ENCODE results near the gene NEURL4.

Gene NEURL4

GRCh38 chr17:7306911-7307685 lies 22.0 kb downstream of the NEURL4 start, which contains the start of gene EIF5A:
TSS of gene EIF5A (plus strand) at chr17:7307628. CDS start at chr17:7309636, 2,008 bp downstream.
- in situ Hi-C loops (cut with HindIII; ENCODE audit: low sequenced_read_pairs) = no loop called here

GRCh38 chr17:7304179-7304578 lies 25.0 kb downstream of the NEURL4 start:
- in situ Hi-C loops (cut with HindIII; ENCODE audit: low sequenced_read_pairs) = loop anchor here (5.0 kb wide), 1 partner anchor 77 kb away; no protein-coding TSS in a partner anchor

GRCh38 chr17:7296189-7296861 lies 32.8 kb downstream of the NEURL4 start:
- in situ Hi-C loops (cut with HindIII; ENCODE audit: low sequenced_read_pairs) = no loop called here

GRCh38 chr17:7295230-7296180 lies 33.6 kb downstream of the NEURL4 start:
- in situ Hi-C loops (cut with HindIII; ENCODE audit: low sequenced_read_pairs) = no loop called here

- in situ Hi-C loops (cut with HindIII; ENCODE audit: low sequenced_read_pairs) = no loop called here
These were observed 34.5 kb downstream of the NEURL4 start, which contains the start of gene YBX2 for GRCh38 chr17:7294614-7295153. TSS of gene YBX2 (minus strand) at chr17:7294639. CDS start at chr17:7294500, 139 bp downstream.

- in situ Hi-C loops (cut with HindIII; ENCODE audit: low sequenced_read_pairs) = no loop called here
These were observed 35.1 kb downstream of the NEURL4 start for GRCh38 chr17:7293816-7294613.

- in situ Hi-C loops (cut with HindIII; ENCODE audit: low sequenced_read_pairs) = no loop called here
These were observed 36.0 kb downstream of the NEURL4 start for GRCh38 chr17:7293159-7293558.

- in situ Hi-C loops (cut with HindIII; ENCODE audit: low sequenced_read_pairs) = no loop called here
These were observed 36.4 kb downstream of the NEURL4 start for GRCh38 chr17:7292729-7293128.

GRCh38 chr17:7292194-7292593 lies 36.9 kb downstream of the NEURL4 start:
- in situ Hi-C loops (cut with HindIII; ENCODE audit: low sequenced_read_pairs) = no loop called here

- in situ Hi-C loops (cut with HindIII; ENCODE audit: low sequenced_read_pairs) = no loop called here
These were observed 38.5 kb downstream of the NEURL4 start for GRCh38 chr17:7290685-7291084.

- in situ Hi-C loops (cut with HindIII; ENCODE audit: low sequenced_read_pairs) = no loop called here
These were observed 39.0 kb downstream of the NEURL4 start for GRCh38 chr17:7290166-7290565.

GRCh38 chr17:7289256-7290032 lies 39.7 kb downstream of the NEURL4 start:
- in situ Hi-C loops (cut with HindIII; ENCODE audit: low sequenced_read_pairs) = no loop called here

GRCh38 chr17:7285679-7286078 lies 43.5 kb downstream of the NEURL4 start:
- in situ Hi-C loops (cut with HindIII; ENCODE audit: low sequenced_read_pairs) = no loop called here

- in situ Hi-C loops (cut with HindIII; ENCODE audit: low sequenced_read_pairs) = no loop called here
These were observed 44.2 kb downstream of the NEURL4 start for GRCh38 chr17:7284911-7285310.

- in situ Hi-C loops (cut with HindIII; ENCODE audit: low sequenced_read_pairs) = no loop called here
These were observed 45.5 kb downstream of the NEURL4 start for GRCh38 chr17:7283471-7284216.

GRCh38 chr17:7282752-7283321 lies 46.3 kb downstream of the NEURL4 start:
- in situ Hi-C loops (cut with HindIII; ENCODE audit: low sequenced_read_pairs) = no loop called here

- in situ Hi-C loops (cut with HindIII; ENCODE audit: low sequenced_read_pairs) = no loop called here
These were observed 47.0 kb downstream of the NEURL4 start for GRCh38 chr17:7281953-7282751.

Data from endothelial cell of hepatic sinusoid (primary cell).